ENCODE results near the gene CD79A.

The CD79A gene

DNA sequence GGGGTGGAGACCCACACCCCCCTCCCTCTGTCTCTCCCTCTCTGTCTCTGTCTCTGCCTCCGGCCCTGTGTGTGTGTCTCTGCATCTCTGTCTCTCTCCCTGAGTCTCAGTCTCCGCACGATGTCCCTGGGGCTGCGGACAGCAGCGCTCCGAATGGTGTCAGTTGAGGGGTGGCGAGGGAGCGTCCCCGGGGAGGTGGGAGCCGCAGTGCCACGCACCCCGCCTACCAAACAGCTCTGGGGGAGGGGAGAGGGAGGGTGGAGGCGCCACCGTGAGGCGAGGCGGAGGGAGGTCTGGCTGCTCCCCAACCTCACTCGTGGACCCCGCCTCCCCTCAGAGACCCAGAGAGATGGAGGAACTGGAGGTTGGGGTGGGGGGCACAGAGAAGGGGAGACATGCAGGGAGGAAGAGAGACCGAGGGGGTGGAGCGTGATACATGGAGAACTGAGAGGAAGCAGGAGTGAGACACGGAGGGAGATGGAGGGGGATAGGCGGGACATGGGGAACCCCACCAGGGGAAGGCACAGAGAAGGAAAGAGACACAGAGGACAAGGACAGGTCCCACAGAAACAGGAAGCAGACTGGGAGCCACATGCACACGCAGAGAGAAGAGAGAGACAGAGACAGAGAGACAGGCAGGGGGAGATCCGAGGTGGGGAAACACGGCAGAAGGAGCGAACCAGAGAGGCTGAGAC is 44.0 kb downstream of the CD79A start:
- DNase-seq, result no peak

DNA sequence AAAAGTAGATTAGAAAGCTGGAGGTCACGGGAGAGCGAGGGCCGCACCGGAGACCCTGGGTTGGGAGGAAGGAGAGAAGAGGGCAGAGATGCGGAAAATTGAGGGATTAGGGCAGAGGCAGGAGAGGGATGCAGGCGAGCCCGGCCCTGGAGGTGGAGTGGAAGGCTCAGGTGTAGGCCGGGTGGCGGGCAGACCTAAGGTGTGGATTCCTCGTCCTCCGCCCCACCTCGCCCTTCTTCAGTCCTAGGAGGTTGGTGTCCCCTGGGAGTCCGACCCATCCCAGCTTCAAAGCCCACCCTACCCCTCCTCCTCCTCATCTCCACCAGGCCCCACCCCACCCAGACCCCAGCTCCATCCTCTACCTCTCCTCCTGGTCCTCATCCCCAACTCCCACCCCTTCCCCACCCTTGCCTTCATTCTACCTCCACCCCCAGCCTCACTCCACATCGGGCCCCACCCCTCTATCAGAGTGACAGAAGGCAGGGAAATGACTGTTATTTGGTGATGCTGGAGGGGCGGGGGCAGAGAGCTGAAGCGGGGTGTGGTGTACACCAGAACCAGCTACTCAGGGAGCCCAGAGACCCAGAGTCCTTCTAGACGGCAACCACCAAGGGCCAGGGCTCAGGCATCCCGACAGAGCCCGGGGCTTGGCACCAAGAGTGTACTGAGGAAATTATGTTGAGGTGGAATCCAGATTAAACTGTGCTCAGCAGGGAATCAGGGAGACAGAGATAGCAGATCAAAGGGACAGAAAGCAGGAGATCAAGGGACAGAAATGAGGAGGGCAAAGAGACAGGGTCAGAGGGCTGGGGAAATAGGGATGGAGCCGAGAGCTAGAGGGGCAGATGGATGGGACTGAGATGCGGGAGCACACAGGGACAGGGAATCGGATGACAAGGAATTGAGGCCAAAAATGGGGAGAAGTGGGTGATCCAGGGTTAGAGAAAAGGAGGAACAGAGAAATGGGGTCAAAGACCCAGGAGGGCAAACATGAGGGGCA is 44.8 kb downstream of the CD79A start:
- no peak for DNase-seq

DNA sequence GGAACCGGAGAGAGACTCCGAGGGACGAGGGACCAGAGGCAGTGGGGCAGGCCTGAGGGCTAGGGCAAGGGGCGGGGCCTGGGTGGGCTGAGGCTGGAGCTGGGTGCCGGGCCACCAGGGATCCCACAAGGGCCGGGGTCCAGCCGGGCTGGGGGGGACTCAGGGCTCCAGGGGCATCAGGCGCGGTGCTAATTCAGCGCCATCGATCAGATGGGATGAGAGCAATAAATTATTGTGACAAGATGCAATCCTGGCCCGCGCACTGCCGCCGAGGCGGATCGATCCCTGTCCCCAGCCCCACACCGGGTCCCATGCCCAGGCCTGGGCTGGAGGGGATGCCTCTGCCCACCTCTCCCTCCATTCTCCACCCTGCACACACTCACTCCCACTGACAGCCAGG is 45.5 kb downstream of the CD79A start:
- no peak for DNase-seq

DNA sequence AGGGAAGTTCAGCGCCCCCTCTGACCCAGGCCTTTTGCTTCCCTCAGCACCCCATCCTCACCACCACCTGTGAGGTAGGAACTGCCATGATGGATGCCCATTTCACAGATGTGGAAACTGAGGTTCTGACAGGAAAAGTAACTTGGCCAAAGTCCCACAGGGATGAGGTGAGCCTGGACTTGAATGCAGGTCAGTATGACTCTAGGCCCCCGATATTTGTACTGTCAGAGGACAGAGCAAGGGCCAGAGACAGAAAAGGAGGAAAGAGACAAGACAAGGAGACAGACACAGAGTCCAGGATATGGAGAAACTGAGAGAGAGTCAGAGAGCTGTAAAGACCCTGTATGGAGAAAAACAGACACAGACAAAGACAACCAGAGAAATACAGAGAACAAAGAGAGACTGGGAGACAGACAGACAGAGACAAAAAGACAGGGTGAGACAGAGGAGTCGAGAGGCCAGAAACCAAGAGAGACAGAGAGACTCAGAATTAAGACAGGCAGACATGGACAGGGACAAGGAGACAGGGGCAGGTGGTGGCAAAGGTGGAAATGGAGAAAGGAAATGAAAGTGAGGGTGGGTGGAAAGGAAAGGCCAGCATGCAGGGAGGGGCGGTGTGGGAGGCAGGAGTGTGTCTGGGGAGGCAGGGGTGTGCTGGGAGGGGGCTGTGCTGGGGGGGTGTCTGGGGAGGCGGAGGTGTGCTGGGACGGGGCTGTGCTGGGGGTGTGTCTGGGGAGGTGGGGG is 46.1 kb downstream of the CD79A start:
- DNase-seq, result no peak

DNA sequence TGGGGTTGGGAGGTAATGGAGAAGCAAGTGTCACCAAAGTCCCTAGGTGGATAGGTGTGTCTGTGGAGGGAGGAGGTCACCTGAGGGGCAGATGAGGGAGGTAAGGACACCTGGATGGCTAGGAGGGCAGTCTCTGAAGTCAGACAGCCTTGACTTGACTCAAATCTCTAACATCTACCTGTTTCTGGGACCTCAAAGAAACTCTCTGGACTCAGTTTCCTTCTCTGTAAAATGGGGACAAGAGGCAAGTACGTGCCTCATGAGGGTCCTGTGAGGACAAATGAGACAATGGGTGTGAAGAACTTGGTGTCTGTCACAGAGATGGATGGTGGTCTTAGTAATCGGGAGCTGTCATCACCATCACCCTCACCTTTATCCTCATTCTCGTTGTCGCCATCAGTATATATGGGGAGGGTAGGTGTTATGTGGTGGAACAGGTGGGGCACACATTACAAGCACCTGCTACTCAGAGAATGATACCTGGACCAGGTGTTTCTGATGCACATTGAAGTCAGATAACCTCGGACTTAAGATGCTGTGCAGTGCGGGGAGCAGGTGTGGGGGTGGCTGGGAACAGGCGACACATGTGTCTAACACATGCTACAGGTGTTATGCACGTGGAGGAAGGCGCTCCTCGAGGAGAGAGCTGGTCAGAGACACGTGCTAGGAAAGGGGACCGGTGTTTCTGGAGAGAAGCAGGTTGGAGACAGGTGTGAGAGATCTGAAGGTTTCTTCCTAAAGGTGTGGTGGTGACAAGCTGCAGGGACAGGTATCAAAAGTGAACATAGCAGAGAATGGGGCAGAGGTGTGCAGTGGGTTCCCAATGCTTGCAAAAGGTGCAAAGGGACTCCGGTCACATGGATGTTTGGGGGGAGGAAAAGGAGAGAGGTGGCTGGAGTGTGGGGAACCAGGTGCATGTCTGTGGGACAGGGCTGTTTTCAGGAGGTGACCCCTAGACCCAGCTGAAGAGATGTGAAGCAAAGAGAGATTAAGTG is 47.4 kb downstream of the CD79A start:
- no peak for DNase-seq

DNA sequence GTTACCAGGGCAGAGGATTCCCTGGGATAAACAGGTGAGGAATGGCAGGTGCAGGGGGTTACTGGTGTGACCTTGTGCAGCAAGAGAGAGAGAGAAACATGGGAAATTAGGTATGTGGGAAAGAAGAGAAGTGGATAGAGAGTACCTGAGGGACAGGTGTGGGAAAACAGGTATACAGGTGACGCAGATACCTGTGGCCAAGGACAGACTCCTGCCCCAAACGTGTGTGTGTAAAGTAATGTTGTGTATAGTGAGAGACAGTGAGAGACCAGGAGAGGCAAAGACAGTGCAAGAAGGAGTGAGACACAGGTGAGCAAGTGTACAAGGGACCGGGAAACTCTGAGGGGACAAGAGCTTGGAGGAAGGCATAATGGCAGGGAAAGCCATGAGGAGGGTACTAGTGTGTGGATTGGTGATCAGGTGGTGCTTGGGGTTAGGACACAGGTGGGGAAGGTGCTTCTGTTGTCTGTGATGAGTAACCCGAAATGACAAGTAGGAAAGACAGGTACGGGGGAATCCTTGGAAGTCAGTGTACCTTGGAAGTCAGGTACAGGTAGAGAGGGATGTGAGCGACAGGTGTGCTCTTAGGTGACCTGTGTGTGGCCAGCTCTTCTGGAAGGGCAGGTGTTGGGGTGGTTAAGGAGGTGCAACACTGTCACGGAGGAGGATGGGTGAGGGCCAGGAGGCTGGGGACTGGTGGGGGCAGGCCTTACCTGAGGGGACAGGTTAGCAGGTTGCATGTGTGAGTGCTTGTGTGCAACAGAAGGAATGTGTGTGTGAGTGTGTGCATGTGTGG is 48.3 kb downstream of the CD79A start:
- DNase-seq, result no peak

DNA sequence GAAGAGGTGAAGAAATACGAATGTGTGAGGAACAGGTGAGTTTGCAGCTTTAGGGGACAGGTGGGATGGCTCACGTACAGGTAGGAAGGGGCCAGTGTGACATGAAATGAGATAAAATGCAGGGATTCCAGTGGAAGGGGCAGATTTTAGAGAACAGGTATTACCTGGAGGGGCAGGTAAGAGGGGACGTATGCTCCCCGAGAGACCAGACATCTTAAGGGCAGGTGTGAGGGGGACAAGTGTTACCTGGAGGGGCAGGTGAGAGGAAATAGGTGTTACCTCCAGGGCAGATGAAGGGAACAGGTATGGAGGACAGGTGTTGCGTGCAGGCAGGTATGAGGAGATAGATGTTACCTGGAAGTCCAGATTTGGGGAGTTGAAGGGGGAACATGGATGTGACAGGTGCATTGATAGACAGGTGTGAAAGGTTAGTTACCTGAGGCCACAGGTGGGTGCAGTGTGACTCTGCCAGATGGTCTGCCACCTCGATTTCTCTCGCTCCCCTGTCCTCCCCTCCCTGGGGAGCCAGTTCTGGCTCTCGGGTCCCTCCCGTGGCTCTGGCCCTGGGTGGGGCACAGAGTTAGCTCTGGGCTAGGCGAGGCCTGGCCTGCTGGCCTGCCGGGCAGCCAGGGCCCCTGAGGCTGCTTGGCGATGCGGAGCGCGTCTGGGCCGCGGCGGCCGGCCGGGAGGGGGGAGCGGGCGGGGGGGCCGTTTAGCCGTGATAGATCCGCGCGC is 49.1 kb downstream of the CD79A start:
- DNase-seq, result no peak

DNA sequence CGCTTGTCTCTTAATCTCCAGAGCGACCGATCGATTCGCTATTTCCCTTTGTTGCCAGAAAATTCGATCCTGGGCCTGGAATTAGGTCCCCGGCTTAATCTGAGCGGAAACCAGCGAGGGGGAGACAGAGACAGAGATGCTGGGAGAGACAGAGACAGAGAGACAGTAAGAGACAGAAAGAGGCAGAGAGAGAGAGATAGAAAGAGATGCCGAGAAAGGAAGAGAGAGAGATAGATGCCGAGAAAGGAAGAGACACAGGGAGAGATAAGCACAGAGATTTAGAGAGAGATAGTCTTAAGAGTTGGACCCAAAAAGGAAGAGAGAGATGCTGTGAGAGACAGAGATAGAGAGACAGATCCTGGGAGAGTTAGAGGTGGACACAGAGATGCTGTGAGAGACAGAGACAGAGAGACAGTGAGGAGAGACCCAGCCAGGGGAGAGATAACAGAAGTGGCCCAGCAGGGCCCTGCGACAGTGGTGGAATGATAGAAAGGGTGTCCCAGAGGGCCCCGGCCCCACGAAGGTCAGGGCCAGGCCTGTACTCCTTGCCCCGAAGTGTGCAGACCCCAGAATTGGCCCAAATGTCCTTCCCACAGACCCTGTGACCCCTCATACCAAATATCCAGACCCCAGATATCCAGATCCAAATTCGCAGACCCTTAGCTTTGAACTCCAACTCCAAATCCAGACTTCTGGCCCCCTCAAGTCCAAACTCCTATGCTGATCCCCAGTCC is 49.9 kb downstream of the CD79A start:
- DNase-seq, result no peak

DNA sequence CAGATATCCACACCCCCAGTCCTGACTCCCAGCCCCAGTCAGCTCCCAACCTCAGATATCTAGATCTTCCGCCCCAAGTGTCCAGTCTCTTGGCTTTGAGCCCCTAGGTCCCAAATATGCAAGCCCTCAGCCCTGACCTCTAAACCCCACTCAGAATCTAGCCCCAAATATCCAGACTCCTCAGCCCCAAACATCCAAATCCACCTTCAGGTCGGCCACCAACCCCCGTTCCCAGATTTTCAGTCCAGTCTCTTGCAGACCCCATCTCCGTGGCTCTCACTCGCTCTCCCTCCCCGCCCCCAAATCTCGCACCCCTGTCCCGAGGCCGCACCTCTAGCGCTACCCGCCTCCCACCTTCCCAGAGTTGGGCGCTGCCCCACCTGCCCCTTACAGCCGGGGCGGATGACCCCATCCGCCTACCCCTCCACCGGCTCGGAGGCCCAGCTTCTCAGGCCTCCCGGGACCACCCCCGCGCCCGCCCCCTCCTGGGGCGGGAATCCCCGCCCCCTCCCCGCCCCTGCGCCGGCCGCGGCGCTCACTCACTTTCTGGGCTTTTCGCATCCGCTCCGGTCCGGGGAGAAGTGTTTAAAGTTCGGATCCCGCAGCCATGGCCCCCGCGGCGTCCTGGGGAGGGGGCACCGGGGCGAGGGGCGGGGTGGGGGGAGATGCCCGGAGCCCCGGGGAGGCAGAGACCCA is 50.6 kb downstream of the CD79A start:
- DNase-seq, result peak; percentile 57

DNA sequence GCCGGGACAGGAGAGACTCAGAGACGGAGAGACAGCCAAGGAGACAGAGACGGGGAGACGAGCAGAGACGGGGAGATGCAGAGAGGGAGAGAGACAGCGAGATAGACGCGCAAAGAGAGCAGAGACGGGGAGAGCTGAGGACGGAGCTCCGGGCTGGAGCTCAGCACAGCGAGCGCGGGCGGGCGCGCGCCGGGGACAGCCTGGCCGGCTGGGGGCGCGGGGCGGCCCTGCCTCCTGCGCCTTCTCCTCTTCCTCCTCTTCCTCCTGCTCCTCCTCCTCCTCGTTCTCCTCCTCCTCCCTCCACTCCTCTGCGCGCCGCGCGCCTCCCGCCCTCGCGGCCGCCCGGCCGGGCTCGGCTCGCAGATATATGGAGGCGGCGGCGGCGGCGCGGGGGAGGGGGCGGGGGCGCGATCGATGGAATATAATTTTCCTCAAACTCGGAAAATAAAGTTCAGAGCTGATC is 51.2 kb downstream of the CD79A start, which contains the start of gene ERFL:
ERFL (minus strand) TSS at position 229 of the 463 bp plus-strand sequence. CDS start 15,530 bp downstream, outside the sequence.
- peak; percentile 52 for DNase-seq

DNA sequence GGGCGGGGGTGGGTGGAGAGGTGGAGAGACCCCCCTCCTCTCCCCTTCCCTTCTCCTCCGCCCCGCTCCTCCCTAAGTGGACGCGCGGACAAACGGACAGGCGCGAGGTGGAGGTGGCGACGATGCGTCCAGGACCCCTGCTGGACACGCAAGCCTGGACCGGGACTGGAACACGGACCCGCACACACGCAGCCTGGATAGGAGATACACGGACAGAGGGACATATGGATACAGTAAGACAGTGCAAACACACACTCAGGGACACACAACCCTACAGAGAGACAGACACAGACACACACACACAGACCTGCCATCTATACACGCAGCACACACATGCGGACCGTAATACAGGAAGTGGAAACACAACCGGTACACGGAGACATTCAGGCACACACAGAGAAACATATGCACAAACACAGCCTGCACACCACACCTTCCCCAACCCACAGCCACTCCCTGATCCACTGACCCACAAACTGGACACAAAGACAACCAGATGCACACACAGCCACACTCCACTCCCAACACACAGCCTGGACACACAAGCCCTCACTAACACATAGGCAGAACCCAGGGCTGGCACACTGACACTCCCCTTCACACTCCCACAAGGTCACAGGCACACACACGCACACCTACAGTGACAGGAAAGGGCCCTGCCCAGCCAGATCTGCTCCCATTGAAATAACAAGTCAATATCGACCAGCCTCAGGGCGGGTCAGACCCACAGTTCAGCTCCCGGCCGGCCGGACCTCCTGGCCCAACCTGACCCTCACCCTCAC is 51.9 kb downstream of the CD79A start:
- no peak for DNase-seq

DNA sequence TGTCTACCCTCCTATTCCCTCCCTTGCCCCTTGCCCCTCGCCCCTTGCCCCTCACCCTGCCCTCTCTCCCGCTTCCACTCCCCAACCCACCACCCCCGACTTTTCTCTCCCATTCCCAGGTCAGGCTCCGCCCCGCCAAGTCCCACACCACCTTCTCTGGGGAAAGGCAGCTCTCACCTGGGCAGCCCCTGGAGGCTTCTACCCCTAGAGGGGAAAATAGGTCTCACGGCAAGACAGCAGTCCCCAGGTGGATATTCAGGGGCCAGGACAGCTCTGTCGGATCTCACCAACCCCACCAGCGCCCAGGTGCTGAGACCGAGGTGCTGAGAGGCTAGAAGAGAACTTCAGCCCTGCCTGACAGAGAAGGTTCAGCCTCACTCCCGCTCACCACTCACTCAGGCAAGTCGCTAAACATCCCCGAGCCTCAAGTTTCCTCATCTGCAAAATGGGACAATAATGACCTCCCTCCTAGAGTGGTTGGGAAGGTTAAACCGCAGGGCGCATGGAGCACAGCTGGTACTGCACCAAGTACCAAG is 52.5 kb downstream of the CD79A start:
- DNase-seq, result peak; percentile 16

DNA sequence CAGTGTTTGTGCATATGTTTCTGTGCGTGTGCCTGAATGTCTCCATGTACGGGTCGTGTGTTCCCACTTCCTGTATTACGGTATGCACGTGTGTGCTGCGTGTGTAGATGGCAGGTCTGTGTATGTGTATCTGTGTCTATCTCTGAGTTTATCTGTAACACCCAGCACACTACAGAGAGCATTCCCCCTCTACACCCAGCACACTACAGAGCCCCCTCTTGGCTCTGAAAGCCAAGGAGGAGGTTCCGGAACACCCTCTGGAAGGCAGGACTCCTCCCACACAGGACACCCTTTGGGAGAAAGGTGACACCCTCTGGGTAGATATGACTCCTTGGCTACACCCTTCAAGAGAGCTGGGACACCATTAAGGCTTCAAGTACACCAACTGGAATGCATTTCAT is 53.2 kb downstream of the CD79A start:
- DNase-seq, result peak; percentile 14

Measured in activated CD8-positive, alpha-beta memory T cell treated with anti-CD3 and anti-CD28 coated beads, Interleukin-2, amount 50 U/mL, for 4 hours (primary cell).